GM12878 (cell line): Measurements from ENCODE around the gene EEPD1. TPM values are rescaled to one million over a fixed set of nuclear protein-coding genes. Genes with fewer than 3 reads are reported as not detected.

ENCODE experiments used
- ATAC-seq: fragments of 200-7000 bp; cut with Tn5 transposase; 3 replicates; pipeline ENCODE4 v1.9.1; 2020; ENCODE audit warnings: mild to moderate bottlenecking, moderate library complexity
- BruUV-seq: library from RNA; stranded (reverse); fragments of 400-500 nt; replicated peaks from 2 replicates; lab custom pipeline; 2021; lab: Mats Ljungman, UMichigan
- CTCF ChIA-PET: fragments of 300-600 bp; sonication (Branson Sonifier 250); formaldehyde crosslinking; extraction: SDS; loops from one replicate; lab custom pipeline; 2021; ENCODE audit warnings: inconsistent platforms; lab: Yijun Ruan, JAX
- POLR2A ChIA-PET: fragments of 350-600 bp; formaldehyde crosslinking; extraction: SDS; loops from one replicate; lab custom pipeline; 2021; ENCODE audit warnings: inconsistent platforms; lab: Charles Lee
- RAD21 ChIA-PET: fragments of 300-600 bp; sonication (Branson Sonifier 250); formaldehyde crosslinking; loops from one replicate; lab custom pipeline; 2023; ENCODE audit warnings: antibody characterized with exemption; ENCODE audit not compliant: unreplicated experiment; lab: Charles Lee
- SMC1A ChIA-PET: fragments of 300-600 bp; sonication (Branson Sonifier 250); formaldehyde crosslinking; loops from one replicate; lab custom pipeline; 2023; ENCODE audit not compliant: unreplicated experiment, uncharacterized antibody; lab: Charles Lee
- DNase-seq: peaks from one replicate; pipeline ENCODE4 v3.0.0-alpha.2; 2011; ENCODE audit warnings: low read depth, low spot score
- FAIRE-seq: peaks from 3 replicates; lab custom pipeline; 2011; peaks lifted over from hg19 to GRCh38; lab: Jason Lieb, UNC
- H2AFZ ChIP-seq: 2 replicates; pipeline ENCODE4 v1.6.0; 2011; ENCODE audit warnings: low read depth, low read length, control low read depth; ENCODE audit not compliant: control insufficient read depth
- H3K27ac ChIP-seq: 2 replicates; pipeline ENCODE4 v1.5.1; 2011; ENCODE audit warnings: control low read depth; ENCODE audit not compliant: control insufficient read depth, insufficient read depth
- H3K27me3 ChIP-seq, 2 experiments: replicated peaks in 1 of 2; 2 replicates each; pipeline versions ENCODE4 v1.6.0 to v1.6.1; 2011; ENCODE audit warnings: low read length in 1 of 2; ENCODE audit not compliant: control insufficient read depth in 2 of 2, insufficient read depth in 2 of 2
- H3K36me3 ChIP-seq, 2 experiments: 2 replicates each; pipeline ENCODE4 v1.5.1; 2011; ENCODE audit warnings: low read length in 1 of 2; ENCODE audit not compliant: control insufficient read depth in 2 of 2, insufficient read depth in 2 of 2
- H3K4me1 ChIP-seq: 2 replicates; pipeline ENCODE4 v1.6.1; 2011; ENCODE audit warnings: mild to moderate bottlenecking, low read length, moderate library complexity, mixed read lengths; ENCODE audit not compliant: control insufficient read depth, insufficient read depth
- H3K4me2 ChIP-seq: 2 replicates; pipeline ENCODE4 v1.6.0; 2011; ENCODE audit warnings: control low read depth; ENCODE audit not compliant: control insufficient read depth, insufficient read depth
- H3K4me3 ChIP-seq: fragments of 200-600 bp; sonication (generic); 2 replicates; pipeline ENCODE4 v1.5.1; 2016
- H3K79me2 ChIP-seq: 2 replicates; pipeline ENCODE4 v1.6.0; 2011; ENCODE audit warnings: low read length; ENCODE audit not compliant: control insufficient read depth, insufficient read depth
- H3K9ac ChIP-seq: 2 replicates; pipeline ENCODE4 v1.8.0; 2011; ENCODE audit warnings: low read length, control low read depth, mixed read lengths; ENCODE audit not compliant: control insufficient read depth, insufficient read depth
- H3K9me3 ChIP-seq: replicated peaks from 3 replicates; pipeline ENCODE4 v1.5.1; 2011; ENCODE audit warnings: mild to moderate bottlenecking, low read length; ENCODE audit not compliant: control insufficient read depth, insufficient read depth
- H4K20me1 ChIP-seq: 2 replicates; pipeline ENCODE4 v1.6.0; 2011; ENCODE audit not compliant: control insufficient read depth, insufficient read depth
- ASH2L ChIP-seq: fragments of 300-600, 200-600 bp; sonication (generic); IDR thresholded peaks from 2 replicates; pipeline ENCODE4 v1.6.1; 2017; ENCODE audit warnings: low read depth, mild to moderate bottlenecking, borderline replicate concordance
- BRCA1 ChIP-seq: IDR thresholded peaks from 2 replicates; pipeline ENCODE4 v1.6.1; 2011; ENCODE audit warnings: low read depth, low read length, improper control_type of control experiment
- ELK1 ChIP-seq: IDR thresholded peaks from 2 replicates; pipeline ENCODE4 v1.6.1; 2012; ENCODE audit warnings: low read depth, low read length, improper control_type of control experiment
- EP300 ChIP-seq, 2 experiments: fragments of 150-350 bp in 1 of 2; IDR thresholded peaks; 2 replicates each; pipeline ENCODE4 v1.6.1; 2011 to 2012; ENCODE audit warnings: low read depth in 2 of 2, low read length in 2 of 2, borderline replicate concordance in 1 of 2, improper control_type of control experiment in 1 of 2, inconsistent platforms in 1 of 2; ENCODE audit not compliant: control insufficient read depth in 1 of 2
- ETV6 ChIP-seq, 2 experiments: fragments of 450-650 bp in 1 of 2; IDR thresholded peaks in 1 of 2; conservative IDR thresholded peaks in 1 of 2; 2 replicates each; pipeline ENCODE4 v1.6.1; 2014; ENCODE audit warnings: antibody characterized with exemption in 1 of 2, borderline replicate concordance in 1 of 2, low read depth in 1 of 2, mild to moderate bottlenecking in 1 of 2, moderate library complexity in 1 of 2
- MYC ChIP-seq: IDR thresholded peaks from 2 replicates; pipeline ENCODE4 v1.6.1; 2011; ENCODE audit warnings: mild to moderate bottlenecking, low read length, moderate library complexity, inconsistent platforms; ENCODE audit not compliant: insufficient read depth, insufficient replicate concordance, insufficient read length, severe bottlenecking
- NFYB ChIP-seq: IDR thresholded peaks from 2 replicates; pipeline ENCODE4 v1.6.1; 2011; ENCODE audit warnings: low read depth, mild to moderate bottlenecking, low read length, improper control_type of control experiment, moderate library complexity; ENCODE audit not compliant: insufficient read depth
- NKRF ChIP-seq: fragments of 450-650 bp; conservative IDR thresholded peaks from 2 replicates; pipeline ENCODE4 v1.6.1; 2017; ENCODE audit warnings: mild to moderate bottlenecking, moderate library complexity
- POLR2AphosphoS2 ChIP-seq: IDR thresholded peaks from 2 replicates; pipeline ENCODE4 v1.6.1; 2011; ENCODE audit warnings: low read depth, mild to moderate bottlenecking, low read length, improper control_type of control experiment, moderate library complexity
- RBBP5 ChIP-seq: fragments of 200-600 bp; sonication (generic); conservative IDR thresholded peaks from 2 replicates; pipeline ENCODE4 v1.6.1; 2016
- SKIL ChIP-seq: fragments of 450-650 bp; IDR thresholded peaks from 2 replicates; pipeline ENCODE4 v1.6.1; 2017; ENCODE audit warnings: mild to moderate bottlenecking, low read depth, inconsistent platforms; ENCODE audit not compliant: poor library complexity, severe bottlenecking
- SMAD5 ChIP-seq: IDR thresholded peaks from 2 replicates; pipeline ENCODE4 v1.6.1; 2016; ENCODE audit warnings: antibody characterized with exemption, low read depth
- STAT3 ChIP-seq: IDR thresholded peaks from 2 replicates; pipeline ENCODE4 v1.6.1; 2011; ENCODE audit warnings: low read depth, low read length, improper control_type of control experiment
- SUPT20H ChIP-seq: IDR thresholded peaks from 2 replicates; pipeline ENCODE4 v1.6.1; 2011; ENCODE audit warnings: low read depth, mild to moderate bottlenecking, low read length, moderate library complexity, borderline replicate concordance; ENCODE audit not compliant: control insufficient read depth
- USF1 ChIP-seq: IDR thresholded peaks from 2 replicates; pipeline ENCODE4 v1.6.1; 2011; ENCODE audit warnings: borderline replicate concordance, low read depth, mild to moderate bottlenecking, moderate library complexity, mixed read lengths, low read length; ENCODE audit not compliant: insufficient read depth; ENCODE audit errors: extremely low read length
- WGBS: methylation state at CpG from one replicate; pipeline ENCODE4 v1.1.6; 2016; ENCODE audit warnings: low lambda C conversion rate; ENCODE audit not compliant: insufficient replicate concordance, insufficient coverage; ENCODE audit errors: missing lambda C conversion rate; 5-methylcytosine and 5-hydroxymethylcytosine counted together
- in situ Hi-C: fragments of 300-500 bp; cut with MboI; formaldehyde crosslinking; loops from 9 replicates; pipeline ENCODE4 v1.14.3; 2018; ENCODE audit warnings: mixed read lengths
- intact Hi-C: fragments of 100-400 bp; cut with micrococcal nuclease; formaldehyde crosslinking; loops from one replicate; pipeline ENCODE4 v1.14.2; 2022; ENCODE audit not compliant: unreplicated experiment
- polyA plus RNA-seq, 11 experiments: library from polyadenylated mRNA; depleted of rRNA in 4 of 11; unstranded in 6 of 11; stranded (reverse) in 5 of 11; fragments of >200 nt; fragmentation: Nextera tagmentation in 4 of 11; fragmentation: Illumina TruSeq in 1 of 11; extraction: Ambion mirVana in 4 of 11; extraction: Trizol in 1 of 11; gene quantifications; 1 replicate in 1 of 11; 2 replicates in 10 of 11; pipeline versions ENCODE4 v1.2.1 to v1.2.3, GENCODE V29; 2011 to 2016; ENCODE audit warnings: inconsistent platforms in 2 of 11, missing spikeins in 2 of 11, low read depth in 1 of 11
- total RNA-seq, 4 experiments: library from RNA; depleted of rRNA in 3 of 4; stranded (reverse); fragments of >200 nt in 3 of 4; fragmentation: Illumina TruSeq in 1 of 4; extraction: Trizol in 1 of 4; gene quantifications; 2 replicates each; pipeline versions ENCODE4 v1.2.1 to v1.2.3, GENCODE V29; 2013 to 2021

The EEPD1 gene
- total and polyA plus RNA-seq, 10 of the 15 experiments (the other 5 are each of a cell fraction or from before 2014, with no cell fraction given): 0.24 to 2.8 (median 0.86) TPM; not detected in 1

- TF ChIP-seq ASH2L (no peak), EP300 (IDR thresholded peaks at IDR 0.05; ENCODE audit: borderline replicate concordance in 1 of 2, control insufficient read depth in 1 of 2, low read depth in 2 of 2, low read length in 2 of 2) (no peak)
Measured at GRCh38 chr7:36145686-36146085, 7.4 kb upstream of the EEPD1 start (continued).

GRCh38 chr7:36147361-36147760 is 5.7 kb upstream of the EEPD1 start:
- no peak for ATAC-seq
- TF ChIP-seq SKIL: no peak
- TF ChIP-seq POLR2AphosphoS2: no peak
- no peak for TF ChIP-seq SUPT20H
- no peak for TF ChIP-seq ELK1
- TF ChIP-seq BRCA1: no peak
- no peak for TF ChIP-seq NFYB
- no peak for TF ChIP-seq STAT3
- TF ChIP-seq USF1: no peak
- TF ChIP-seq ETV6 (conservative IDR thresholded peaks at IDR 0.05 in 1 of 2, IDR thresholded peaks at IDR 0.05 in 1 of 2; ENCODE audit: borderline replicate concordance in 1 of 2, low read depth in 1 of 2): no peak
- no peak for TF ChIP-seq MYC
- no peak for TF ChIP-seq RBBP5
- TF ChIP-seq NKRF: no peak
- TF ChIP-seq SMAD5: no peak

More at GRCh38 chr7:36147361-36147760, 5.7 kb upstream of the EEPD1 start:
- DNase-seq: no peak
- no peaks in the 10 kb centered on the region for H3K4me1 ChIP-seq
- H2AFZ ChIP-seq: no peak overlapping the region
- ChIA-PET RAD21 (no interaction called here), CTCF (no interaction called here), SMC1A (no interaction called here), POLR2A (interaction anchor here (0.6 kb wide), 1 partner anchor 32 kb away, joined by 4 read pairs; no protein-coding TSS in a partner anchor)
- no peaks in the 10 kb centered on the region; the same call in 2 of the 3 replicates for H3K9me3 ChIP-seq
- no peak overlapping the region for H3K27ac ChIP-seq
- intact Hi-C loops: no loop called here
- no peaks in the 10 kb centered on the region; a peak in 1 of 4 replicates for H3K27me3 ChIP-seq
- no peak overlapping the region for H3K4me3 ChIP-seq
- no peak overlapping the region for H3K4me2 ChIP-seq
- H3K36me3 ChIP-seq: no peaks in the 10 kb centered on the region
- in situ Hi-C loops: no loop called here
- no peaks in the 10 kb centered on the region for H3K79me2 ChIP-seq
- WGBS: 12% methylated on average over 4 of the region's 4 CpGs
- no TSS peak for BruUV-seq
- FAIRE-seq: no peak
- H3K9ac ChIP-seq: no peak overlapping the region
- no peaks in the 10 kb centered on the region for H4K20me1 ChIP-seq
